ENCODE measurements around the gene SPEF2. TPM values are rescaled to one million over a fixed set of nuclear protein-coding genes. Genes with fewer than 3 reads are reported as not detected.

Gene SPEF2
- total and polyA plus RNA-seq, 2 experiments from 2014 or later: 0.17 to 0.21 TPM

DNA sequence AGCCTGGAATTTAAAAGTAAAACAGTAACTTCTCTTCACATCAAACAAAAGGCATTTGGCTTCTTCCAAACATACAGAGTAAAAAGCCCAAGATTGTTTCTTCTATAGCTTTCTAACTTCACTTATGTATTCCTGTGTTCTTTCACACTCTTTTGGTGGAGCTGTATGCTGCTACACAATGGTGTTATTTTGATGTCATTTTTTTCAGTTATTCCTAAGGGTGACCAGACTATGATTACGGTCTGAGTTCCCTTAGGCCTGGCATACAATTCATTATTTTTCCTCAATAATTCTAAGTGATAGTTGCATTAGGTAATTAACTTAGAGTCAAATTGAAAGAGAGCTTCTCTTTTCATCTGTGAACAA is 172.8 kb downstream of the SPEF2 start:
- Histone ChIP-seq H3K79me2 (replicated peaks; ENCODE audit: insufficient read depth) (no peaks in the 10 kb centered on the region), H3K27ac (ENCODE audit: low read depth) (no peak overlapping the region), H3K4me3 (no peak overlapping the region), H3F3A (replicated peaks; ENCODE audit: low read depth) (no peaks in the 10 kb centered on the region), H3K4me2 (no peak overlapping the region), H3K36me3 (ENCODE audit: insufficient read depth) (no peaks in the 10 kb centered on the region), H4K20me1 (replicated peaks; ENCODE audit: insufficient read depth) (no peaks in the 10 kb centered on the region), H3K27me3 (ENCODE audit: insufficient read depth) (no peaks in the 10 kb centered on the region), H3K9me2 (ENCODE audit: insufficient read depth) (no peaks in the 10 kb centered on the region), H2AFZ (no peak overlapping the region), H3K4me1 (ENCODE audit: insufficient read depth) (peaks cover 7% of the 10 kb centered on the region; the same call in 1 of the 2 replicates)
- no peak overlapping the region for H3K4me3 Mint-ChIP-seq
- no peaks in the 10 kb centered on the region for H3K9me3 Mint-ChIP-seq
- no peaks in the 10 kb centered on the region for H3K27me3 Mint-ChIP-seq (ENCODE audit: insufficient read depth, low read depth, poor library complexity)
- ATAC-seq (no peak), DNase-seq (ENCODE audit: low spot score) (no peak)
- no peak for TF ChIP-seq POLR2AphosphoS5 (IDR thresholded peaks at IDR 0.05; ENCODE audit: low read depth)
- TF ChIP-seq, protein P1, sequence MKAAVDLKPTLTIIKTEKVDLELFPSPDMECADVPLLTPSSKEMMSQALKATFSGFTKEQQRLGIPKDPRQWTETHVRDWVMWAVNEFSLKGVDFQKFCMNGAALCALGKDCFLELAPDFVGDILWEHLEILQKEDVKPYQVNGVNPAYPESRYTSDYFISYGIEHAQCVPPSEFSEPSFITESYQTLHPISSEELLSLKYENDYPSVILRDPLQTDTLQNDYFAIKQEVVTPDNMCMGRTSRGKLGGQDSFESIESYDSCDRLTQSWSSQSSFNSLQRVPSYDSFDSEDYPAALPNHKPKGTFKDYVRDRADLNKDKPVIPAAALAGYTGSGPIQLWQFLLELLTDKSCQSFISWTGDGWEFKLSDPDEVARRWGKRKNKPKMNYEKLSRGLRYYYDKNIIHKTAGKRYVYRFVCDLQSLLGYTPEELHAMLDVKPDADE (IDR thresholded peaks at IDR 0.05): no peak
- TF ChIP-seq CREB1 (CRISPR knock-in tag; IDR thresholded peaks at IDR 0.05; ENCODE audit: low read depth): no peak
- TF ChIP-seq EZH2phosphoT487 (IDR thresholded peaks at IDR 0.05; ENCODE audit: unreplicated experiment): no peak
- no peak for TF ChIP-seq JUNB (IDR thresholded peaks at IDR 0.05; ENCODE audit: unreplicated experiment)
- peaks cover 15% of the 10 kb centered on the region for H3K4me1 Mint-ChIP-seq
- no peaks in the 10 kb centered on the region for H3K36me3 Mint-ChIP-seq (ENCODE audit: low read depth)
- H3K27ac Mint-ChIP-seq: no peak overlapping the region

DNA sequence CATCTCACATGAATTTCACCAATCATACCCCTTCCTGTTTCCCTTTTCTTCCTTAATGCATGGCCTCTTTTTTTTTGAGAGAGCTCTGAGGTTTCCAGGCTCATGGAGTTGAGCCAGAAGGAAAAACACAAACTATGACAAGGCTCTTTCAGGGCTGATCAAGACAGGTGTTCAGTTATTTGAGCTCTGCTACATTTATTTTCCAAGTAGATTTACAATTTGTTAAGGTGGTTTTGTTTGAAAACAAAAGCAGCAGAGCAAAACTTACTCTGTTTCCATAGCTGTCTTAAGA is 176.6 kb downstream of the SPEF2 start:
- no peak overlapping the region for H3K27ac ChIP-seq (ENCODE audit: low read depth)
- Mint-ChIP-seq H3K9me3 (no peaks in the 10 kb centered on the region), H3K36me3 (ENCODE audit: low read depth) (no peaks in the 10 kb centered on the region), H3K4me1 (peaks cover 15% of the 10 kb centered on the region), H3K4me3 (no peak overlapping the region), H3K27me3 (ENCODE audit: insufficient read depth, low read depth, poor library complexity) (peaks cover 2% of the 10 kb centered on the region), H3K27ac (peak overlapping the region; percentile 33; the same call in 1 of the 2 replicates)
- H3F3A ChIP-seq (replicated peaks; ENCODE audit: low read depth): no peaks in the 10 kb centered on the region
- H3K79me2 ChIP-seq (replicated peaks; ENCODE audit: insufficient read depth): no peaks in the 10 kb centered on the region
- DNase-seq (ENCODE audit: low spot score) (no peak), ATAC-seq (no peak)
- H3K9me2 ChIP-seq (ENCODE audit: insufficient read depth): no peaks in the 10 kb centered on the region
- no peaks in the 10 kb centered on the region for H3K36me3 ChIP-seq (ENCODE audit: insufficient read depth)
- H4K20me1 ChIP-seq (replicated peaks; ENCODE audit: insufficient read depth): no peaks in the 10 kb centered on the region
- peak overlapping the region; percentile 6; the same call in 1 of the 2 replicates for H3K4me2 ChIP-seq
- TF ChIP-seq ZNF114 (CRISPR knock-in tag; IDR thresholded peaks at IDR 0.05) (no peak), JUNB (IDR thresholded peaks at IDR 0.05; ENCODE audit: unreplicated experiment) (no peak)
- TF ChIP-seq, protein P1 (IDR thresholded peaks at IDR 0.05): no peak
- H3K27me3 ChIP-seq (ENCODE audit: insufficient read depth): no peaks in the 10 kb centered on the region
- peaks cover 7% of the 10 kb centered on the region; the same call in 1 of the 2 replicates for H3K4me1 ChIP-seq (ENCODE audit: insufficient read depth)
- H2AFZ ChIP-seq: peak overlapping the region; percentile 35
- no peak overlapping the region for H3K4me3 ChIP-seq

DNA sequence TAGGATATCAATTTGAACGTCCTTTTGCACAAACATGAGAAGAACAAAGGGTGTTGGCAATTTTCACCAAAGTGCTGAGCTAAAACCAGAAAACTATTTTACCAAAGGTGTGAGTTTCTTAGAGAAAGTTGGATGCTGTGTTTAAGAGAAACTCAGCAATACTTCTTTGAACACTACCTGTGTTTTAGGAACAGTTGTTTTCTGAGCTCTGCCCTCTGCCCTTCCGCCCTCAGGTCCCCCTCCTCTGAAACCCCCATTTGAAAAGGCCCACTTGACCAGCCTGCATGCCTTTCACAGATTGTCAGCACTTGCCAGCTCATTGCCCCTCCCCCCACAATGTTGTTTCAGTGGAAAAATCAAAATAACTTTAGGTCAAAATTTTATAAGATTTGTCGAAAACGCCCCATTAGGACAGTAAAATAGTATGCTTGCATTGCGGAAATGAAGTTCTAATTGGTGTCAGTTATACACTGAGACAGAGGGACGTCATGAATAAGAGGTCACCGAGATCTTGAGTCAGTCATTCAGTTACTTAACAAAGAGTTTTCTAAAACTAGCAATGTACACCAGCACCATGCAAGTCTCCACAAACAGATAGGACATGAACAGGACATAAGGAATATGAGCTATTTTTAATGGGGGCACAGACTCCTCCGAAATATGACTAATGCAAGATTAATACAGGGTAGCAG is 177.2 kb downstream of the SPEF2 start:
- H3K9me2 ChIP-seq (ENCODE audit: insufficient read depth): no peaks in the 10 kb centered on the region
- H3K4me2 ChIP-seq: peak overlapping the region; percentile 6; the same call in 1 of the 2 replicates
- no peaks in the 10 kb centered on the region for H3K36me3 Mint-ChIP-seq (ENCODE audit: low read depth)
- no peaks in the 10 kb centered on the region for H3K79me2 ChIP-seq (replicated peaks; ENCODE audit: insufficient read depth)
- no peak overlapping the region for H3K27ac ChIP-seq (ENCODE audit: low read depth)
- no peaks in the 10 kb centered on the region for H3K27me3 ChIP-seq (ENCODE audit: insufficient read depth)
- no peaks in the 10 kb centered on the region for H4K20me1 ChIP-seq (replicated peaks; ENCODE audit: insufficient read depth)
- no peaks in the 10 kb centered on the region for H3K9me3 Mint-ChIP-seq
- no peaks in the 10 kb centered on the region for H3K36me3 ChIP-seq (ENCODE audit: insufficient read depth)
- peak overlapping the region; percentile 35 for H2AFZ ChIP-seq
- no peaks in the 10 kb centered on the region for H3F3A ChIP-seq (replicated peaks; ENCODE audit: low read depth)
- peak; percentile 32; the same call in 1 of the 3 replicates for ATAC-seq
- H3K4me1 ChIP-seq (ENCODE audit: insufficient read depth): peaks cover 7% of the 10 kb centered on the region; the same call in 1 of the 2 replicates
- H3K27ac Mint-ChIP-seq: no peak overlapping the region
- DNase-seq (ENCODE audit: low spot score): no peak
- H3K4me3 ChIP-seq: no peak overlapping the region
- H3K4me1 Mint-ChIP-seq: peaks cover 15% of the 10 kb centered on the region
- peaks cover 2% of the 10 kb centered on the region for H3K27me3 Mint-ChIP-seq (ENCODE audit: insufficient read depth, low read depth, poor library complexity)
- H3K4me3 Mint-ChIP-seq: no peak overlapping the region
- TF ChIP-seq ZNF331 (CRISPR knock-in tag; IDR thresholded peaks at IDR 0.05; ENCODE audit: low read depth) (no peak), STAT1 (IDR thresholded peaks at IDR 0.05; ENCODE audit: unreplicated experiment) (no peak), CREB1 (CRISPR knock-in tag; IDR thresholded peaks at IDR 0.05; ENCODE audit: low read depth) (no peak), ZNF114 (CRISPR knock-in tag; IDR thresholded peaks at IDR 0.05) (no peak), EZH2 (IDR thresholded peaks at IDR 0.05; ENCODE audit: low read depth, unreplicated experiment) (no peak), POLR2AphosphoS5 (IDR thresholded peaks at IDR 0.05; ENCODE audit: low read depth) (no peak), EZH2phosphoT487 (IDR thresholded peaks at IDR 0.05; ENCODE audit: unreplicated experiment) (no peak)
- TF ChIP-seq, protein P2, sequence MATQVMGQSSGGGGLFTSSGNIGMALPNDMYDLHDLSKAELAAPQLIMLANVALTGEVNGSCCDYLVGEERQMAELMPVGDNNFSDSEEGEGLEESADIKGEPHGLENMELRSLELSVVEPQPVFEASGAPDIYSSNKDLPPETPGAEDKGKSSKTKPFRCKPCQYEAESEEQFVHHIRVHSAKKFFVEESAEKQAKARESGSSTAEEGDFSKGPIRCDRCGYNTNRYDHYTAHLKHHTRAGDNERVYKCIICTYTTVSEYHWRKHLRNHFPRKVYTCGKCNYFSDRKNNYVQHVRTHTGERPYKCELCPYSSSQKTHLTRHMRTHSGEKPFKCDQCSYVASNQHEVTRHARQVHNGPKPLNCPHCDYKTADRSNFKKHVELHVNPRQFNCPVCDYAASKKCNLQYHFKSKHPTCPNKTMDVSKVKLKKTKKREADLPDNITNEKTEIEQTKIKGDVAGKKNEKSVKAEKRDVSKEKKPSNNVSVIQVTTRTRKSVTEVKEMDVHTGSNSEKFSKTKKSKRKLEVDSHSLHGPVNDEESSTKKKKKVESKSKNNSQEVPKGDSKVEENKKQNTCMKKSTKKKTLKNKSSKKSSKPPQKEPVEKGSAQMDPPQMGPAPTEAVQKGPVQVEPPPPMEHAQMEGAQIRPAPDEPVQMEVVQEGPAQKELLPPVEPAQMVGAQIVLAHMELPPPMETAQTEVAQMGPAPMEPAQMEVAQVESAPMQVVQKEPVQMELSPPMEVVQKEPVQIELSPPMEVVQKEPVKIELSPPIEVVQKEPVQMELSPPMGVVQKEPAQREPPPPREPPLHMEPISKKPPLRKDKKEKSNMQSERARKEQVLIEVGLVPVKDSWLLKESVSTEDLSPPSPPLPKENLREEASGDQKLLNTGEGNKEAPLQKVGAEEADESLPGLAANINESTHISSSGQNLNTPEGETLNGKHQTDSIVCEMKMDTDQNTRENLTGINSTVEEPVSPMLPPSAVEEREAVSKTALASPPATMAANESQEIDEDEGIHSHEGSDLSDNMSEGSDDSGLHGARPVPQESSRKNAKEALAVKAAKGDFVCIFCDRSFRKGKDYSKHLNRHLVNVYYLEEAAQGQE (IDR thresholded peaks at IDR 0.05; ENCODE audit: unreplicated experiment): no peak
